Smooth muscle cell (in vitro differentiated cells): ENCODE data around the gene COG8. TPM values are rescaled to one million over a fixed set of nuclear protein-coding genes. Genes with fewer than 3 reads are reported as not detected.
"Not testable (repeated sequence)": the region's sequence is repeated elsewhere in the genome, so short reads cannot be mapped to it uniquely, and the experiment has no call there.

Source experiments
- DNase-seq: peaks from one replicate; lab custom pipeline; 2025; ENCODE audit not compliant: unreplicated experiment; lab: John Stamatoyannopoulos, UW
- H2AFZ ChIP-seq: fragments of 200-600 bp; sonication (generic); 2 replicates; pipeline ENCODE4 v1.6.0; 2016; ENCODE audit warnings: antibody characterized with exemption, low read depth, mild to moderate bottlenecking
- H3F3A ChIP-seq: fragments of 200-600 bp; sonication (generic); 2 replicates; pipeline ENCODE4 v1.6.0; 2017; ENCODE audit warnings: antibody characterized with exemption, low read depth
- H3K27ac ChIP-seq: fragments of 200-600 bp; sonication (generic); 2 replicates; pipeline ENCODE4 v1.5.1; 2016; ENCODE audit warnings: low read depth, mild to moderate bottlenecking
- H3K27me3 ChIP-seq: fragments of 200-600 bp; sonication (generic); 2 replicates; pipeline ENCODE4 v1.6.1; 2016; ENCODE audit warnings: low read depth, mild to moderate bottlenecking
- H3K36me3 ChIP-seq: fragments of 200-600 bp; sonication (generic); 2 replicates; pipeline ENCODE4 v1.5.1; 2016; ENCODE audit warnings: low read depth
- H3K4me1 ChIP-seq: fragments of 200-600 bp; sonication (generic); 2 replicates; pipeline ENCODE4 v1.5.1; 2016; ENCODE audit warnings: low read depth
- H3K4me2 ChIP-seq: fragments of 200-600 bp; sonication (generic); 2 replicates; pipeline ENCODE4 v1.6.0; 2016; ENCODE audit warnings: mild to moderate bottlenecking
- H3K4me3 ChIP-seq: fragments of 200-600 bp; sonication (generic); 2 replicates; pipeline ENCODE4 v1.5.1; 2016; ENCODE audit warnings: mild to moderate bottlenecking
- H3K79me2 ChIP-seq: fragments of 200-600 bp; sonication (generic); 2 replicates; pipeline ENCODE4 v1.6.0; 2016; ENCODE audit warnings: low read depth, mild to moderate bottlenecking
- H3K9ac ChIP-seq: fragments of 200-600 bp; sonication (generic); 2 replicates; pipeline ENCODE4 v1.6.0; 2016; ENCODE audit warnings: low read depth
- H3K9me3 ChIP-seq: fragments of 200-600 bp; sonication (generic); replicated peaks from 2 replicates; pipeline ENCODE4 v1.5.1; 2016; ENCODE audit warnings: low read depth
- H4K20me1 ChIP-seq: fragments of 200-600 bp; sonication (generic); 2 replicates; pipeline ENCODE4 v1.6.0; 2016; ENCODE audit warnings: low read depth
- WGBS: methylation state at CpG from one replicate; pipeline ENCODE4 v1.1.7; 2016; ENCODE audit warnings: low lambda C conversion rate; 5-methylcytosine and 5-hydroxymethylcytosine counted together
- polyA plus RNA-seq: library from polyadenylated mRNA; unstranded; fragments of >200 nt; fragmentation: Nextera tagmentation; extraction: Ambion mirVana; gene quantifications from 2 replicates; pipeline ENCODE4 v1.2.1, GENCODE V29; 2016
- total RNA-seq: library from RNA; depleted of rRNA; stranded (reverse); fragments of >200 nt; gene quantifications from 2 replicates; pipeline ENCODE4 v1.2.3, GENCODE V29; 2014
- TF ChIP-seq, protein P1 (sequence below): fragments of 200-600 bp; sonication (generic); IDR thresholded peaks from 2 replicates; pipeline ENCODE4 v1.5.1; 2017; ENCODE audit warnings: borderline replicate concordance, mild to moderate bottlenecking, antibody characterized with exemption; ENCODE audit not compliant: insufficient read depth, poor library complexity, severe bottlenecking

COG8 gene
- total and polyA plus RNA-seq, 2 experiments from 2014 or later: 33.5 to 37.2 TPM

- Histone ChIP-seq H4K20me1 (no peaks in the 10 kb centered on the region), H3K27me3 (no peaks in the 10 kb centered on the region), H3K79me2 (no peaks in the 10 kb centered on the region), H3F3A (no peaks in the 10 kb centered on the region), H2AFZ (no peak overlapping the region), H3K9me3 (no peaks in the 10 kb centered on the region), H3K4me3 (no peak overlapping the region), H3K27ac (no peak overlapping the region), H3K4me1 (no peaks in the 10 kb centered on the region), H3K9ac (no peak overlapping the region), H3K36me3 (no peaks in the 10 kb centered on the region), H3K4me2 (no peak overlapping the region)
- no peak for DNase-seq
- WGBS: 83% methylated on average over 1 of the region's 1 CpG
- TF ChIP-seq, protein P1, sequence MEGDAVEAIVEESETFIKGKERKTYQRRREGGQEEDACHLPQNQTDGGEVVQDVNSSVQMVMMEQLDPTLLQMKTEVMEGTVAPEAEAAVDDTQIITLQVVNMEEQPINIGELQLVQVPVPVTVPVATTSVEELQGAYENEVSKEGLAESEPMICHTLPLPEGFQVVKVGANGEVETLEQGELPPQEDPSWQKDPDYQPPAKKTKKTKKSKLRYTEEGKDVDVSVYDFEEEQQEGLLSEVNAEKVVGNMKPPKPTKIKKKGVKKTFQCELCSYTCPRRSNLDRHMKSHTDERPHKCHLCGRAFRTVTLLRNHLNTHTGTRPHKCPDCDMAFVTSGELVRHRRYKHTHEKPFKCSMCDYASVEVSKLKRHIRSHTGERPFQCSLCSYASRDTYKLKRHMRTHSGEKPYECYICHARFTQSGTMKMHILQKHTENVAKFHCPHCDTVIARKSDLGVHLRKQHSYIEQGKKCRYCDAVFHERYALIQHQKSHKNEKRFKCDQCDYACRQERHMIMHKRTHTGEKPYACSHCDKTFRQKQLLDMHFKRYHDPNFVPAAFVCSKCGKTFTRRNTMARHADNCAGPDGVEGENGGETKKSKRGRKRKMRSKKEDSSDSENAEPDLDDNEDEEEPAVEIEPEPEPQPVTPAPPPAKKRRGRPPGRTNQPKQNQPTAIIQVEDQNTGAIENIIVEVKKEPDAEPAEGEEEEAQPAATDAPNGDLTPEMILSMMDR: no peak
These were observed 45.3 kb downstream of the COG8 start for GRCh38 chr16:69294051-69294450.

DNA sequence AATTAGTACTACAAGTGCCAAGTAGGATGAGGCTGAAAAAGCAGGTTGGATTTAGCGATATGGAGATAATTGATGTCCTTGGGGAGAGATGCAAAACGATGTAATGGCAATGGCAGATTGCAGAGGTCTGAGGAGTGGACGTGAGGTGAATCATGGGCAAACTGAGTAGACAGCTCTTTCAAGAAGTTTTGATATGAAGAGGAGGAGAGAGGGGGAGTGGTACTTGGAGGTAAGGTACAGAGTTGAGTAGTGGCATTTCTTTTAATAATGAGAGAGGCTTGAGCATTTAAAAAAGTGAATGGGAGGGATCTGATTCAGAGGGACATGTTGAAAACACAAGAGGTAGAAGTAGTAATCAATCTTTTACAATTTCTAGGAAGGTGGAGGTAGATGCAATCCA lies 46.0 kb downstream of the COG8 start:
- 92% methylated on average over 3 of the region's 3 CpGs for WGBS
- Histone ChIP-seq H3K4me1 (no peaks in the 10 kb centered on the region), H2AFZ (no peak overlapping the region), H3K27ac (no peak overlapping the region), H3K4me3 (no peak overlapping the region), H4K20me1 (no peaks in the 10 kb centered on the region), H3K4me2 (no peak overlapping the region), H3K36me3 (no peaks in the 10 kb centered on the region), H3K27me3 (no peaks in the 10 kb centered on the region), H3K9ac (no peak overlapping the region), H3F3A (no peaks in the 10 kb centered on the region), H3K9me3 (no peaks in the 10 kb centered on the region), H3K79me2 (no peaks in the 10 kb centered on the region)
- TF ChIP-seq, protein P1: no peak
- DNase-seq: no peak

DNA sequence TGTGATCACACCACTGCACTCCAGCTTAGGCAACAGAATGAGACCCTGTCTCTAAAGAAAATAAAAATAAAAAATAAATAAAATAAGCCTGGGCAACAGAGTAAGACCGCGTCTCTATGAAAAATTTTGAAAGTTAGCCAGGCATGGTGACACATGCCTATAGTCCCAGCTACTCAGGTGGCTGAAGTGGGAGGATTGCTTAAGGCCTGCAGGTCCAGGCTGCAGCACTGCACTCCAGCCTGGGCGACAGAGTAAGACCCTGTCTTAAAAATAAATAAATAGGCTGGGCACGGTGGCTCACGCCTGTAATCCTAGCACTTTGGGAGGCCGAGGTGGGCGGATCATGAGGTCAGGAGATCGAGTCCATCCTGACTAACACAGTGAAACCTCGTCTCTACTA lies 47.7 kb downstream of the COG8 start:
- not testable (repeated sequence) for H3K9me3 ChIP-seq, H3K36me3 ChIP-seq, H4K20me1 ChIP-seq, H3F3A ChIP-seq, H3K79me2 ChIP-seq, H2AFZ ChIP-seq, H3K27ac ChIP-seq, H3K4me2 ChIP-seq, DNase-seq, H3K4me1 ChIP-seq, H3K4me3 ChIP-seq, H3K27me3 ChIP-seq, H3K9ac ChIP-seq
- 95% methylated on average over 9 of the region's 9 CpGs for WGBS

DNA sequence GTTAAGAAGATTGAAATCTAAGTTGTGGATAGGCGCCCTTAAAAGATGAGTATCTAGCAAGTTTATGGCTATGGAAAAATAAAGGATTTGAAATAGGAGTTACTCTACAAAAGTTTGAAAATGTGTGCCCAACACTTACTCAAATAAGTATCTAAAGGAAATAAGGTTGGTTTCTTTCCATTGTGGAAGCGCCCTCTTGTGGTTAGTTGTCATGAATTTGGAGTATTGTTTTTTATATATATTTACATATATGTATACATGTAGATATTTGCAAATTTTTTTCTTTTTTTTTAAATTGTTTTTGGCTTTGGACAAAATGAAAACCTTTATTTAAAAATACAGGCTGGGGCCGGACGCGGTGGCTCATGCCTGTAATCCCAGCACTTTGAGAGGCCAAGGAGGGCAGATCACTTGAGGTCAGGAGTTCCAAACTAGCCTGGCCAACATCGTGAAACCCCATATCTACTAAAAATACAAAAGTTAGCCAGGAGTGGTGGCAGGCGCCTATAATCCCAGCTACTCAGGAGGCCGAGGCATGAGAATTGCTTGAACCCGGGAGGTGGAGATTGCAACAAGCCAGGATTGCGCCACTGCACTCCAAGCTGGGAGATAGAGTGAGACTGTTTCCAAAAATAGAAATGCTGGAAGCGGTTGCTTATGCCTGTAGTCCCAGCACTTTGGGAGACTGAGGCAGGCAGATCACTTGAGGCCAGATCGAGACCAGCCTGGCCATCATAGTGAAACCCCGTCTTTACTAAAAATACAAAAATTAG lies 52.2 kb downstream of the COG8 start:
- H3K36me3 ChIP-seq: no peaks in the 10 kb centered on the region

More for the DNA sequence above, 52.2 kb downstream of the COG8 start:
- WGBS: 61% methylated on average over 13 of the region's 13 CpGs
- Histone ChIP-seq H3K4me2 (no peak overlapping the region), H3K27me3 (no peaks in the 10 kb centered on the region), H3K9me3 (no peaks in the 10 kb centered on the region), H3K27ac (no peak overlapping the region), H3K4me3 (no peak overlapping the region), H4K20me1 (no peaks in the 10 kb centered on the region), H2AFZ (no peak overlapping the region), H3K79me2 (no peaks in the 10 kb centered on the region), H3K9ac (no peak overlapping the region), H3K4me1 (no peaks in the 10 kb centered on the region), H3F3A (no peaks in the 10 kb centered on the region)
- TF ChIP-seq, protein P1: peak; percentile 81
- DNase-seq: no peak
